ENCODE measurements around the gene PRSS27.
A peak's percentile ranks its signal among the peaks of the same experiment; 100 is the strongest.

PRSS27 gene

GRCh38 chr16:2752035-2752849 is 32.2 kb upstream of the PRSS27 start, which contains the start of gene SRRM2:
SRRM2 (plus strand) TSS chr16:2752638; CDS start chr16:2756365, 3,727 bp downstream.
- DNase-seq (ENCODE audit: extremely low read depth in 1 of 2, low read depth in 1 of 2), result peak; percentile 90 to 91

DNA sequence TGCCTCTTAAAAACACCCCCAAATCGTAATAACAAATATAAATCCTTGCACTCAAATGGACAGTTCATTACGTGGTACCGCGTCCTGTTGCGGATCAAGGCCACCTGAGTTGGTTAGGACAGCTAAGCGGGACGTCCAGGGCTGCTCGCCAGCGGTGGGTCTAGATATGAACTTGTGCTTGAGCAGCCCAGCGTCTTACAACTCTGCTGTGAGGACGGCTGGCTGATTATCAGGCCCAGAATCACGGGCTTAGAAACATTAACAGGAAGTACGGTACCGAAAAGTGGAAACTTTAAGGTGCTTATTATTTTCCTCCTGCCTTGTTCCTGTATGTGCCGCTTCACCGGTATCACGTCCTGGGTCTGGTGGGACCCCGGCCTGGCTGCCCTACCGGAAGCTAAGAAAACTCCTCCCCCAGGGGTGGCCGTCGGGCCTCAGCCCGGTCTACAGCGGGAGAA is 31.6 kb upstream of the PRSS27 start:
- peak in 1 of 2 donors; percentile 40 for DNase-seq (ENCODE audit: extremely low read depth in 1 of 2, low read depth in 1 of 2)

DNA sequence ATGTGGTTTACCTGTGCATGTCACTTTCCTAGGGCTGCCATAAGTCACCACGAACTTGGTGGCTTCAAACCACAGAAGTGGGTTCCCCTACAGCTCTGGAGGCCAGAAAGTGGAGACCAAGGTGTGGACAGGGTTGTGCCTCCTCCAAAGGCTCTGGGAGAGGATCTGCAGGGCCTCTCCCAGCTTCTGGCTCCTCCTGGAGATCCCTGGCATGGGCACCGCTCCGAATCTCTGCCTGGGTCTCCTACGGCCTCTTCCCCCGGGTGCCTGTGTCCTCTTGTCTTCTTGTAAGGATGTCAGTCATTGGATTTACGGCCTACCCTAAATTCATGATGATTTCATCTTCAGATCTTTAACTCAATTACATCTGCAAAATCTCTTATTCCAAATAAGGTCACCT is 29.9 kb upstream of the PRSS27 start:
- no peak for DNase-seq (ENCODE audit: extremely low read depth in 1 of 2, low read depth in 1 of 2)

DNA sequence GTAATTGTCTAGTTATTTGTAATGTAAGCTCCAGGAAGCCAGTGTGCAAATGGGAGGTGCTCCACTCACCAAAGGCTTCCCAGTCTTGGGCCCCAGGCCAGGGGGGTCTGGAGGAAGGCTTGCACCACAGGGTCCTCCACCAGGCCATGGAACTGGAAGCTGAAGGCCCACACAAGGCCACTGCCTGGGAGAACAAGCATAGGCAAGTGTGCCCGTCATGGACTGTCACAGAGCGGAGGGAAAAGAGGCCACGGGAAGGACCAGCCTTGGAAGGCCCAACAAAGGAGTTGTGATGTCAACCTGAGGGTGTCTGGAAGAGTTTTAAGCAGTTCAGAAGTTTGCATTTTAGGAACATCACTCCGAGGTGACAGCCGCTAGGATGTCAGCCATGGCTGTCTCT is 29.5 kb upstream of the PRSS27 start:
- DNase-seq (ENCODE audit: extremely low read depth in 1 of 2, low read depth in 1 of 2), result no peak

- DNase-seq (ENCODE audit: extremely low read depth in 1 of 2, low read depth in 1 of 2), result no peak
Observed at GRCh38 chr16:2748757-2749455, 28.9 kb upstream of the PRSS27 start.

DNA sequence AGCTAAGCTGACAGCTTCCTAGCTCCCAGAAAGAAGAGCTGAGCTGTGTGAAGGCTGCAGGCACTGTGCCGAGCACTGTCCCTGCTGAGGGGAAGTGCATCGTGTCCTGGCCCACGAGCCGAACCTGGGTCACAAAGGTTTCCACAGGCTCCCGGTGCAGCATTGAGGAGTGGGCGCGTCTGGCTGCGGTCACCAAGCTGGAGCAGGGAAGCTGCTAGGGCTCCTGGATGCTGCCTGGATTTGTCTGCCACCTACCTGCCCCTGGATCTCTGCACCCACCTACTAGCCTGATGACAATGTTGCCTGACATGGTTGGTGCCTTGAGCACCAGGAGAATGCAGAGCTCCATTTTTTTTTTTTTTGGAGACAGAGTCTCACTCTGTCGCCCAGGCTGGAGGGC is 25.9 kb upstream of the PRSS27 start:
- DNase-seq (ENCODE audit: extremely low read depth in 1 of 2, low read depth in 1 of 2), result no peak

GRCh38 chr16:2745116-2745890 is 25.3 kb upstream of the PRSS27 start:
- DNase-seq (ENCODE audit: extremely low read depth in 1 of 2, low read depth in 1 of 2), result no peak

DNA sequence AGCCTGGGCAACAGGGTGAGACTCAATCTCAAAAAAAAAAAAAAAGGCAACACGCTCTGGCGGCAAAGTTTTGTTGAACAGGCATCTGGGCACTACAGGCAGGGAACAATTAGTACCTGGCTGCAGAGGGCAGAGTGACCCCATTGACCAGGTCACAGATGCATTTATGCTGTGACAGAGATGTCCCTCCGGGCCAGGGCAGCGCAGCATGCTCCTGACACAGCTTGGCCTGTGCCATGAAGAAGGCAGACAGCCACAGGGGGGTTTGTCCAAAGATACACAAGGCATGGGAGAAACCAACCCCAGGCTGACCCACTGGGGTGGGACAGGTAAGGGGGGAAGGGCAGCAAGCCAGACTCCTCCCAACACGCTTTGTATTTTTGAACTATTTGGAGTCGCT is 24.7 kb upstream of the PRSS27 start:
- no peak for DNase-seq (ENCODE audit: extremely low read depth in 1 of 2, low read depth in 1 of 2)

DNA sequence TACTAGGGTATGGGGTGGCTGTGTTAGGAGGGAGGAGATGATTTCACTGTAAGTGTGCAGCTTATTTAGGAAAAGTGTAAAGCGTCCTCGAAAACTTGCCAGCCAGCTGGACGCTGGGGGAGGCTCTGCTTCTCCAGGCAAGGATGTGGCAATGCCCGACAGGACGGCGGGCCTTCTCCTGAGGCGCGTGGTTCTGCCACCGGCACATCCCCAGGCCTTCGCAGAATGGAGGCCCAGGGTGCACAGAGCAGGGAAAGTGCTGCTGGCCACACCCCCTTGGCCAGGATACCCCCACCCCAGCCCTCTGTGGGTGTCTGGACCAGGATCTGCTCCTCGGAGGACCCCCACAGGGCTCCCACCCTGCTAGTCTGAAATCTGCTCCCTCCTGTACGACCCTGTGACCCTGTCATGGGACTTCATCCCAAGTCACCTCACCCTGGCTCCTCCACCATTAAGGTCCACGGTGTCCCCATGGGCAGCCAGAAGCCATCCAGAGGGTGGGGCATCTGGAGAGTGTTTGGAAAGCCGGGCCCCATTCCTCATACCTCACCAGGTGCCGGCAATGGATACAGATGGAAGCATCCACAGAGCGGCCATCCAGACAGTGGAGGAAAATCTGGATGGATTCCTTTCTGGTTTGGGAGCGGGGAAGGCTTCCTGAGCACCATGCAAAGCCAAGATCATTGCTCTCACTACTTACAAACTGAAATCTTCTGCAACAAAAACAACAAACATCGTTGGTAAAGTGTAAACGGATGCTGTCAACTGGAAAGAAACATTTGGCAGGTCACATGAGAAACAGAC is 23.2 kb upstream of the PRSS27 start:
- DNase-seq (ENCODE audit: extremely low read depth in 1 of 2, low read depth in 1 of 2), result no peak

- no peak for DNase-seq (ENCODE audit: extremely low read depth in 1 of 2, low read depth in 1 of 2)
Observed at GRCh38 chr16:2742323-2743006, 22.4 kb upstream of the PRSS27 start.

GRCh38 chr16:2741168-2741567 is 21.1 kb upstream of the PRSS27 start:
- DNase-seq (ENCODE audit: extremely low read depth in 1 of 2, low read depth in 1 of 2), result no peak

GRCh38 chr16:2740476-2740875 is 20.5 kb upstream of the PRSS27 start:
- DNase-seq (ENCODE audit: extremely low read depth in 1 of 2, low read depth in 1 of 2), result no peak

- no peak for DNase-seq (ENCODE audit: extremely low read depth in 1 of 2, low read depth in 1 of 2)
Observed at GRCh38 chr16:2739625-2740430, 19.8 kb upstream of the PRSS27 start.

DNA sequence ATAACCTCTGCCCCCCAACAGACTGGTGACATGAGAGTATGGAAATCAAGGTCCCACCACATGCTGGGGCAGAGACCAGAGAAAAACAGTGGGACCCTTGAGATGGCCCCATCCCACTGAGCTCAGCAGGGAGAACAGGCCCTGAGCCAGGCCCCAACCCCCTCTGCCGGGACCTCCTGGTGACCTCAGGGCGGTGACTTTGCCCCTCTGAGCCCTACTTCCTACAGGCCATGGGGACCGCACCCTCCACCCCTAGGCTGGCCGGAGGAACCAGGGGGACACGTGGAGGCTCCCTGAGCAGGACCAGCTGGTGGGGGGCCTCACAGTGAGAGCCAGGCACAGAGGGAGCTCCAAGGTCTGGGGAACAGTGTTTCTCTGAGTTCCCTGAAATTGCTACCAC is 18.6 kb upstream of the PRSS27 start:
- no peak for DNase-seq (ENCODE audit: extremely low read depth in 1 of 2, low read depth in 1 of 2)

DNA sequence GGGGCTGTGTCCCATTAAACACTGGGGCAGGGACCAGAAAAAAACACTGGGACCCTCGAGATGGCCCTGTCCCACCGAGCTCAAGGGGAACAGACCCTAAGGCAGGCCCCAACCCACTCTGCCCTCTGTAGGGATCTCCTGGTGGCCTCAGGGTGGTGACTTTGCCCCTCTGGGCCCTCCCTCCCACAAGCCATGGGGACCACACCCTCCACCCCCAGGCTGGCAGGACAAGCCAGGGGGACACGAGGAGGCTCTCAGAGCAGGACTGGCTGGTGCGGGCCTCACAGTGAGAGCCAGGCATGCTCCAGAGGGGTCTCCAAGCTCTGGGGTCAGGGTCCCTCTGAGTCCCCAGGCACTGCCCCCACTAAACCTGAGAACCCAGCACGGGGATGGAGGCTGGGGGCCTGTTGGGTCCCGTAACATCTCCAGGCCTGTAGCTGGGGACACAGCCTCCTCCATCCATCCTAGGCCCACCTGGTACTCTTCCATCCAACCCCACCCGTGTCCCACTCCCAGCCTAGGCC is 17.9 kb upstream of the PRSS27 start:
- no peak for DNase-seq (ENCODE audit: extremely low read depth in 1 of 2, low read depth in 1 of 2)

DNA sequence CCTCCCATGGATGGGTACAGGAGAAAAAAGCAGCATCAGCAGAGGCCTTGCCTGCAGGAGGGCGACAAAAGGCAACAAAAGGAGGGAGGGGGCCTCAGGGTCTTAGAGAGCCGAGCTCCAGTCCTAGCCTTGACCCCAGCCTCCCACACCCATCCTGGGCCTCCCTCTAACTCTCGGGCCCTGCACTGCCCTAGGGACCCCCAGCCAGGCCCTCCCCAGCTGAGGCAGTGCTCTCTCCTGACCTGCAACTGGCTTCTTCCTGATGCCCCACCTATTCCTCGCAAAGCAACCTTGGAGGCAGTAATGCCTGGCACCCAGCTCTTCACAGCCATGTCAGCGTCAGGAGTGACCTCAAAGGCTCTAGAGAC is 17.2 kb upstream of the PRSS27 start:
- DNase-seq (ENCODE audit: extremely low read depth in 1 of 2, low read depth in 1 of 2), result no peak

- DNase-seq (ENCODE audit: extremely low read depth in 1 of 2, low read depth in 1 of 2), result no peak
Observed at GRCh38 chr16:2736476-2737237, 16.6 kb upstream of the PRSS27 start.

DNA sequence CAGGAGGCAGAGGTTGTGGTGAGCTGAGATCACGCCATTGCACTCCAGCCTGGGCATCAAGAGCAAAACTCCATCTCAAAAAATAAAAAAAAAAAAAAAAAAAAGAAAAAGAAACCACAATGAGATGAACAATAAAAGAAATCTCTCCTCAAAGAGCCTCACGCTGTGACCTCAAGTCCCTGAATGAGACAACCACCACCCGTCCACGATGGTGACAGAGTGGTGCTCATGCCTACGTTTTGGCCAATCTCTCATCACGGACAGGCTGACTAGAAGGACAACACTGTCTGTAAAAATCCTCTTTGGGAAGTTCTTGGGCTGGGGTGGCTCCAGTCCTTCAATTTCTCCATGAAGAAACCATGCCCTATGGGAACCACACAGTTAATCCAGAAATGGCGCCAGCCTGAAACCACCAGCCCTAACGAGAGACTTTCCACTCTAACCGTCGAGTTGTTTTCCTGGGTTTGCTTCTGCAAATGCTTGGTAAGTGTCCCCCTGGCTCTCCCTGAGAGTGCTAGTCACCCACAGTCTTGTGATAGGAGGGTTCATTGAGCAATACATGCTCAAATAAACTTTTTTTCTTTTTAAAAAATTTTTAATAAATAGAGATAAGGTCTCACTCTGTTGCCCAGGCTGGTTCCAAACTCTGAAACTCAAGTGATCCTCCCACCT is 15.0 kb upstream of the PRSS27 start:
- DNase-seq (ENCODE audit: extremely low read depth in 1 of 2, low read depth in 1 of 2), result no peak
